ENCODE data around the gene TLE5. TPM values are rescaled to one million over a fixed set of nuclear protein-coding genes. Genes with fewer than 3 reads are reported as not detected.

The TLE5 gene
- total RNA-seq, 2 experiments from 2014 or later, result 283 to 296 TPM

- TF ChIP-seq, protein P1, sequence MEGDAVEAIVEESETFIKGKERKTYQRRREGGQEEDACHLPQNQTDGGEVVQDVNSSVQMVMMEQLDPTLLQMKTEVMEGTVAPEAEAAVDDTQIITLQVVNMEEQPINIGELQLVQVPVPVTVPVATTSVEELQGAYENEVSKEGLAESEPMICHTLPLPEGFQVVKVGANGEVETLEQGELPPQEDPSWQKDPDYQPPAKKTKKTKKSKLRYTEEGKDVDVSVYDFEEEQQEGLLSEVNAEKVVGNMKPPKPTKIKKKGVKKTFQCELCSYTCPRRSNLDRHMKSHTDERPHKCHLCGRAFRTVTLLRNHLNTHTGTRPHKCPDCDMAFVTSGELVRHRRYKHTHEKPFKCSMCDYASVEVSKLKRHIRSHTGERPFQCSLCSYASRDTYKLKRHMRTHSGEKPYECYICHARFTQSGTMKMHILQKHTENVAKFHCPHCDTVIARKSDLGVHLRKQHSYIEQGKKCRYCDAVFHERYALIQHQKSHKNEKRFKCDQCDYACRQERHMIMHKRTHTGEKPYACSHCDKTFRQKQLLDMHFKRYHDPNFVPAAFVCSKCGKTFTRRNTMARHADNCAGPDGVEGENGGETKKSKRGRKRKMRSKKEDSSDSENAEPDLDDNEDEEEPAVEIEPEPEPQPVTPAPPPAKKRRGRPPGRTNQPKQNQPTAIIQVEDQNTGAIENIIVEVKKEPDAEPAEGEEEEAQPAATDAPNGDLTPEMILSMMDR (IDR thresholded peaks at IDR 0.05), result no peak
- no peak overlapping the region for H3K4me3 Mint-ChIP-seq
- H3K27ac Mint-ChIP-seq, result no peak overlapping the region
Observed at GRCh38 chr19:3056417-3057088, 5.7 kb downstream of the TLE5 start.

DNA sequence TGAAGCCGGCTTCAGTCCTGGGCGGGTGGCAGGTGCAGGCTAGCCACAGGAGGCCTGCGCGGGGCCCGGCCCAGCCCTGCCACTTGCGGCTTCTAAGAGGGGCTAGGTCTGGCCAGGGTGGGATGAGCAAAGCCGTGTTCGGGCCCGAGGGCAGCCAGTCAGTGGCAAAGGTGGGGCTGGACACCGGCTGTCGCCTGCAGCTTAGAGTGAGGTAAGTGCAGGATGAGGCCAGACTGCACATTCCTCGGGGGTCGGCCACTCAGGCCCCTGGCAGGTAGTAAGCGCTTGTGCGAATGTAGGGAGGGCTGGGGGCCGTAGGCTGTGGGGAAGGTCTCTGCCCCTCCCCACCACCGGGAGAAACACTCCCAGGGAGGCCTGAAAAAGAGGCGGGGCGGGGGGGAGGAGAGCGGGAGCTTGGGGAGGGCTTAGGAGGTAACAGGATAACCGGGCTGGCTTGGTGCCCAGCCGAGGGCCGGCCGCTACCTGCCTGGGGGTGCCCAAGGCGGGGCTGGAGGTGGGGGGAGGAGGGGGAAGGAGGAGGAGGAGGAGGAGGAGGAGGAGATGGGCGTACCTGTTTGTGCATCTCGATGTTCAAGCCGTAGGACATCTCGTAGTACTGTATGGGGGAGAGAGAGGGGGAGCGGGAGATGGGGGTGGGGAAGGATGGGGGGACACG, 6.4 kb downstream of the TLE5 start:
- Mint-ChIP-seq H3K9me3 (no peaks in the 10 kb centered on the region), H3K27me3 (no peaks in the 10 kb centered on the region), H3K4me3 (no peak overlapping the region), H3K36me3 (ENCODE audit: low read depth) (peaks cover 36% of the 10 kb centered on the region), H3K27ac (no peak overlapping the region), H3K4me1 (ENCODE audit: low read depth) (peaks cover 48% of the 10 kb centered on the region)
- no peak for DNase-seq
- intact Hi-C loops (cut with micrococcal nuclease), result no loop called here
- ChIA-PET POLR2A (interaction anchor here (1.5 kb wide), 1 partner anchor 14 kb away, joined by 3 read pairs; no protein-coding TSS in a partner anchor), CTCF (no interaction called here)
- TF ChIP-seq, protein P1 (IDR thresholded peaks at IDR 0.05), result no peak
- no peak for ATAC-seq

More at GRCh38 chr19:3056417-3057088, 5.7 kb downstream of the TLE5 start:
- H3K9me3 Mint-ChIP-seq, result no peaks in the 10 kb centered on the region
- ChIA-PET POLR2A (interaction anchor here (1.5 to 2.0 kb wide), 2 partner anchors 15 to 20 kb away, joined by 3 to 11 read pairs; no protein-coding TSS in a partner anchor), CTCF (no interaction called here)
- peaks cover 50% of the 10 kb centered on the region for H3K4me1 Mint-ChIP-seq (ENCODE audit: low read depth)
- ATAC-seq (no peak), DNase-seq (no peak)
- H3K27me3 Mint-ChIP-seq, result no peaks in the 10 kb centered on the region
- intact Hi-C loops (cut with micrococcal nuclease), result no loop called here
- peaks cover 38% of the 10 kb centered on the region for H3K36me3 Mint-ChIP-seq (ENCODE audit: low read depth)

GRCh38 chr19:3054972-3055740, 7.1 kb downstream of the TLE5 start:
- Mint-ChIP-seq H3K27me3 (no peaks in the 10 kb centered on the region), H3K4me1 (ENCODE audit: low read depth) (peaks cover 44% of the 10 kb centered on the region), H3K36me3 (ENCODE audit: low read depth) (peaks cover 30% of the 10 kb centered on the region), H3K27ac (peak overlapping the region; percentile 63), H3K9me3 (no peaks in the 10 kb centered on the region), H3K4me3 (no peak overlapping the region)
- ChIA-PET POLR2A (interaction anchor here (0.6 to 2.0 kb wide), 3 partner anchors 12 to 105 kb away, joined by 4 to 12 read pairs (median 4); no protein-coding TSS in a partner anchor), CTCF (no interaction called here)
- no peak for ATAC-seq
- TF ChIP-seq, protein P1 (IDR thresholded peaks at IDR 0.05), result no peak
- DNase-seq, result no peak
- intact Hi-C loops (cut with micrococcal nuclease), result no loop called here

DNA sequence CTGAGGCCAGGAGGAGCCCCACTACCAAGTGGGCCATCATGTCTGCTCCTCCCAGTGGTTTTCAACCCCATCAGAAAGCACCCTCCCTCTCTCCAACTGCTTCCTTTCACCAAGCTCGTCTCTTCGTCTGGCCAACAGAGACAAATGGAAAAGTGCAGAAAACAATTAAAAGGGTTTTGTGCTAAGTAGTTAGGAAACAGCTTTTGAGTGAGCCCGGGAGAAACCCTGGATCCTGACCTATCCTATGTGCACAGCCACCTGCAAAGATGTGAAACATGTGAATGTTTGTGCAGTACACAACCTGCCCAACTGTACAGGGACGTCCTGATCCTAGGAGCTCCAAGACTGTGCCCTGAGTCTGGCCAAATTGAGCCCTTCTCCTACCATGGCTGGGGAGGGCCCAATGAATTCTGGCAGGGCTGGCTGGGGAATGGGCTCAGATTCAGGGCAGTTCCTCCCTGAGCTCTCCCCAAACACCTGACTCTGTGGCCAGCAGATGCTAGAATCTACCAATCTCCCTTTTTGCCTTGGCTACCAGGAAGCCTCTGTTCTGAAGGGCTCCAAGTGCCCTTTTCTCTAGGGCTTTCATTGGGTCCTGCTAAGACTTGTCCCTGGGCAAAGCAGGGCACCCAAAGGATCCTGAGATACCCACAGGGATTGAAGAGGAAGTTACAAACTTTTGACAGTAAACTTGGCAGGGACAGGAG, 7.9 kb downstream of the TLE5 start:
- peaks cover 24% of the 10 kb centered on the region for H3K36me3 Mint-ChIP-seq (ENCODE audit: low read depth)
- CTCF ChIA-PET, result interaction anchor here (0.9 to 2.1 kb wide), 3 partner anchors 21 to 99 kb away, joined by 3 to 5 read pairs (median 3); no protein-coding TSS in a partner anchor
- POLR2A ChIA-PET, result interaction anchor here (0.6 to 3.0 kb wide), 4 partner anchors 12 to 105 kb away, joined by 4 to 17 read pairs (median 8); no protein-coding TSS in a partner anchor
- peaks cover 37% of the 10 kb centered on the region for H3K4me1 Mint-ChIP-seq (ENCODE audit: low read depth)
- no peaks in the 10 kb centered on the region for H3K27me3 Mint-ChIP-seq
- intact Hi-C loops (cut with micrococcal nuclease), result no loop called here
- H3K27ac Mint-ChIP-seq, result peak overlapping the region; percentile 63
- H3K4me3 Mint-ChIP-seq, result no peak overlapping the region
- TF ChIP-seq, protein P1 (IDR thresholded peaks at IDR 0.05), result no peak
- no peaks in the 10 kb centered on the region for H3K9me3 Mint-ChIP-seq
- DNase-seq (no peak), ATAC-seq (no peak)

Measured in activated CD8-positive, alpha-beta T cell treated with anti-CD3 and anti-CD28 coated beads for 36 hours (primary cell).